Neural cell (in vitro differentiated cells): ENCODE results near the gene TAF8.

Experiments
- TAF1 ChIP-seq: IDR thresholded peaks from 2 replicates; pipeline ENCODE4 v1.6.1; 2012; ENCODE audit warnings: low read depth
- TF ChIP-seq, protein P1 (sequence below): fragments of 450-650 bp; IDR thresholded peaks from 2 replicates; pipeline ENCODE4 v1.5.1; 2014; ENCODE audit warnings: antibody characterized with exemption, mild to moderate bottlenecking, moderate library complexity; ENCODE audit not compliant: poor library complexity, severe bottlenecking

DNA sequence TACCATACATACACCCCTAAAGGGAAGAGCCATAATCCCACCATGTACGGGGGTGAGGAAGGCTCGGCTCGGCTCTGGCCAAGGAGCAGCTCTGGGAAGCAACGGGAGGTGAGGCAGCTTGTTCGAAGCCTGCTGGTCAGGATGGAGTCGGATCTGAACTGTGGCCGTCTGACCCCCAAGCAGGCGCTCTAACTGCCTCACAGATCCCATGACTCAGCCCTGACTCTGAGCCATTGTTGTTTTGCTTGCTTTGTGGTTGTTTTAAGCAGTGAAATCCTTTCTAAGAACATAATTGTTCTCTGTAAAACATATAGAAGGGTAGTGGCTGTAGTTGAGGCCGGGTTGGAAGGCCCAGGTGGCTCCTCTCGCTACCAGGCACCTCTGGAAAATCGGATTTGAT lies 81.2 kb downstream of the TAF8 start:
- TF ChIP-seq, protein P1, sequence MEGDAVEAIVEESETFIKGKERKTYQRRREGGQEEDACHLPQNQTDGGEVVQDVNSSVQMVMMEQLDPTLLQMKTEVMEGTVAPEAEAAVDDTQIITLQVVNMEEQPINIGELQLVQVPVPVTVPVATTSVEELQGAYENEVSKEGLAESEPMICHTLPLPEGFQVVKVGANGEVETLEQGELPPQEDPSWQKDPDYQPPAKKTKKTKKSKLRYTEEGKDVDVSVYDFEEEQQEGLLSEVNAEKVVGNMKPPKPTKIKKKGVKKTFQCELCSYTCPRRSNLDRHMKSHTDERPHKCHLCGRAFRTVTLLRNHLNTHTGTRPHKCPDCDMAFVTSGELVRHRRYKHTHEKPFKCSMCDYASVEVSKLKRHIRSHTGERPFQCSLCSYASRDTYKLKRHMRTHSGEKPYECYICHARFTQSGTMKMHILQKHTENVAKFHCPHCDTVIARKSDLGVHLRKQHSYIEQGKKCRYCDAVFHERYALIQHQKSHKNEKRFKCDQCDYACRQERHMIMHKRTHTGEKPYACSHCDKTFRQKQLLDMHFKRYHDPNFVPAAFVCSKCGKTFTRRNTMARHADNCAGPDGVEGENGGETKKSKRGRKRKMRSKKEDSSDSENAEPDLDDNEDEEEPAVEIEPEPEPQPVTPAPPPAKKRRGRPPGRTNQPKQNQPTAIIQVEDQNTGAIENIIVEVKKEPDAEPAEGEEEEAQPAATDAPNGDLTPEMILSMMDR = no peak
- no peak for TF ChIP-seq TAF1
